A549 treated with DMSO at 1 μM for 4 hours (cell line): Measurements from ENCODE around the gene RASGEF1C. TPM values are rescaled to one million over a fixed set of nuclear protein-coding genes. Genes with fewer than 3 reads are reported as not detected.

Source experiments
- total RNA-seq: library from RNA; stranded (reverse); fragments of 200-300 nt; extraction: Qiagen RNA extraction; gene quantifications from 5 replicates; pipeline ENCODE4 v1.2.3, GENCODE V29; 2022; ENCODE audit warnings: low read depth

RASGEF1C gene
- 0.07 to 0.18 TPM (median 0.14 TPM) in 4 of 5 replicates, not detected in the other for total RNA-seq

DNA sequence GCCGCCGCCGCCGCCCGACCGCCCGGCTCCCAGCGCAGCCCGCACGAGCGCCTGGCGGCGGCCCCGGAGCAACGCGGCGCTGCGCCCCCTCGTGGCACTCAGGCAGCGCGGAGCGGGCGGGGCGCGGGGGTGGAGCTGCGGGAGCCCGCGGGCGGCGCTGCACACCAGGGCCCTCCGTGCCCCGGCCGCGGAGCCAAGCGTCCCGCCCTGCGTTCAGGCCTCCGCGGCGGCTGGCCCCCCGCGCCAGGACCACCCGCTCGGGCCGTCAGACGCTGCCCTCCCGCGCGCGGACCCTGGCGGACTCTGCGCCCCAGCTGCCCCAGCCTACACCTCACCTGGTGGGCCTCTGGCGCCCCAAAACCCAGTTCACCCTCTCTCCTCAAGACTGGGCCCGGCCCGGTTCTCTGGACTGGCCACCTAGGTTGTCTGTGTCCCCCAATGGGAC, at the start of gene RASGEF1C:
RASGEF1C (minus strand) TSS at position 75 of the 445 bp plus-strand sequence. CDS start 71,159 bp downstream, outside the sequence.

DNA sequence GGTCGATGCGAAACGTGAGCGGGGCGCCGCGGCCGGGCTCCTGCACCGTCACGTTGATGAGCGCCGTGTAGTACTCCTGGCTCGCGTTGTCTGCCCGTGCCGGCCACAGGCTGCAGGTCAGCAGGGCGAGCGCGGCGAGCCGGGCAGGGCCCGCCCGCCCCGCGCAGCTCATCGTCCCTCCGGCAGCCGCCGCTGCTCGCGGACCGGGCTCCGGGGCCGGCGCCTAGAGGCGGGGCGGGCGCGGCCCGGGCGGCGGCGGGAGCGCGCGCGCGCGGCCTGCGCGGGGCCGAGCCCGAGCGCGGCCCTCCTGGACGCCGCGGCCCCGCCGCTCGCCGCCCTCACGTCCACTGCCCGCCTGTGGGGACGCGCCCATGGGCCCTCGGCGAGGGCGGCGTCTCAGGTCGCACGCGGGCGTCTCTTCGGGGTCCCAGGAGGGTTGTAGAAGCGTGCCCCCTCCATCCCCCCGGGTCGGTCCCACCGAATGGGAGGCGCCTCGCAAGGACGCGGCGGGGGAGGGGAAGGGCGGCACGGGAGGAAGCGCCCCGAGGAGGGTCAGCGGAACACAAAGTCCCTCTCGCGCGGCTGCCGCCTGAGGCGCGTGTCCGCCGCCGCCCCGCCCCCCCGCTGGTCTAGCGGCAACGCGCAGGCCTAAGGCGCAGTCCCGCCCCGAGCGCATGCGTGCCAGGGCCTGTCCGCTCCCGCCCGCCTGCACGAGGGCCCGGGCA, 137.3 kb downstream of the RASGEF1C start, which contains the start of gene RNF130:
RNF130 (minus strand) TSS at position 229 of the 725 bp plus-strand sequence; CDS start at position 172, 57 bp downstream.

Other genes with a start within 250 kb of the RASGEF1C start
- 32.2 to 43.9 TPM (median 41.4 TPM) in 5 replicates for gene RNF130, start 137.5 kb downstream of the RASGEF1C start, total RNA-seq
- gene MAPK9, start 82.9 kb upstream of the RASGEF1C start, total RNA-seq = 31.0 to 46.5 TPM (median 41.9 TPM) in 5 replicates
- gene GFPT2, start 144.1 kb upstream of the RASGEF1C start, total RNA-seq = 34.6 to 54.2 TPM (median 51.6 TPM) in 5 replicates